Measurements from ENCODE around the gene MAGI2. TPM values are rescaled to one million over a fixed set of nuclear protein-coding genes. Genes with fewer than 3 reads are reported as not detected.

The MAGI2 gene
- total RNA-seq, 1 donor from 2014 or later, result 5.8 TPM

- no peaks in the 10 kb centered on the region for H3K9me3 Mint-ChIP-seq (ENCODE audit: low read depth)
- H3K27me3 Mint-ChIP-seq (ENCODE audit: low read depth), result peaks cover 10% of the 10 kb centered on the region
- TF ChIP-seq CTCF (IDR thresholded peaks at IDR 0.05), result no peak
- H3K27ac Mint-ChIP-seq (ENCODE audit: unreplicated experiment), result no peak overlapping the region
- peaks cover 10% of the 10 kb centered on the region for H3K4me1 Mint-ChIP-seq (ENCODE audit: low read depth)
- DNase-seq (ENCODE audit: low spot score), result no peak
- no peaks in the 10 kb centered on the region for H3K36me3 Mint-ChIP-seq (ENCODE audit: low read depth)
- H3K4me3 Mint-ChIP-seq (ENCODE audit: unreplicated experiment), result no peak overlapping the region
These were observed 207.7 kb downstream of the MAGI2 start for GRCh38 chr7:79245623-79246249.

- Mint-ChIP-seq H3K36me3 (ENCODE audit: low read depth) (no peaks in the 10 kb centered on the region), H3K9me3 (ENCODE audit: low read depth) (no peaks in the 10 kb centered on the region), H3K4me3 (ENCODE audit: unreplicated experiment) (no peak overlapping the region), H3K27ac (ENCODE audit: unreplicated experiment) (no peak overlapping the region), H3K27me3 (ENCODE audit: low read depth) (peaks cover 10% of the 10 kb centered on the region), H3K4me1 (ENCODE audit: low read depth) (peaks cover 10% of the 10 kb centered on the region)
- TF ChIP-seq CTCF (IDR thresholded peaks at IDR 0.05), result no peak
- no peak for DNase-seq (ENCODE audit: low spot score)
These were observed 209.0 kb downstream of the MAGI2 start for GRCh38 chr7:79244482-79244881.

GRCh38 chr7:79241288-79242060, 212.0 kb downstream of the MAGI2 start:
- Mint-ChIP-seq H3K9me3 (ENCODE audit: low read depth) (no peaks in the 10 kb centered on the region), H3K27ac (ENCODE audit: unreplicated experiment) (no peak overlapping the region)
- no peak for DNase-seq (ENCODE audit: low spot score)

GRCh38 chr7:79240413-79240812, 213.1 kb downstream of the MAGI2 start:
- no peak for TF ChIP-seq CTCF (IDR thresholded peaks at IDR 0.05)
- no peak for DNase-seq (ENCODE audit: low spot score)
- H3K27me3 Mint-ChIP-seq (ENCODE audit: low read depth), result peaks cover 4% of the 10 kb centered on the region
- H3K27ac Mint-ChIP-seq (ENCODE audit: unreplicated experiment), result no peak overlapping the region
- no peaks in the 10 kb centered on the region for H3K36me3 Mint-ChIP-seq (ENCODE audit: low read depth)
- H3K4me3 Mint-ChIP-seq (ENCODE audit: unreplicated experiment), result no peak overlapping the region
- H3K9me3 Mint-ChIP-seq (ENCODE audit: low read depth), result no peaks in the 10 kb centered on the region
- H3K4me1 Mint-ChIP-seq (ENCODE audit: low read depth), result peaks cover 10% of the 10 kb centered on the region

More at GRCh38 chr7:79241288-79242060, 212.0 kb downstream of the MAGI2 start:
- no peaks in the 10 kb centered on the region for H3K36me3 Mint-ChIP-seq (ENCODE audit: low read depth)
- H3K4me1 Mint-ChIP-seq (ENCODE audit: low read depth), result peaks cover 10% of the 10 kb centered on the region
- H3K27me3 Mint-ChIP-seq (ENCODE audit: low read depth), result peaks cover 4% of the 10 kb centered on the region
- no peak overlapping the region for H3K4me3 Mint-ChIP-seq (ENCODE audit: unreplicated experiment)
- no peak for TF ChIP-seq CTCF (IDR thresholded peaks at IDR 0.05)

- no peak overlapping the region for H3K4me3 Mint-ChIP-seq (ENCODE audit: unreplicated experiment)
- no peaks in the 10 kb centered on the region for H3K9me3 Mint-ChIP-seq (ENCODE audit: low read depth)
- H3K36me3 Mint-ChIP-seq (ENCODE audit: low read depth), result no peaks in the 10 kb centered on the region
- H3K4me1 Mint-ChIP-seq (ENCODE audit: low read depth), result peaks cover 6% of the 10 kb centered on the region
- no peak overlapping the region for H3K27ac Mint-ChIP-seq (ENCODE audit: unreplicated experiment)
- no peak for TF ChIP-seq CTCF (IDR thresholded peaks at IDR 0.05)
- no peak for DNase-seq (ENCODE audit: low spot score)
- H3K27me3 Mint-ChIP-seq (ENCODE audit: low read depth), result peaks cover 4% of the 10 kb centered on the region
These were observed 217.0 kb downstream of the MAGI2 start for GRCh38 chr7:79236352-79237028.

Data from chondrocyte (in vitro differentiated cells).